ENCODE data around the gene USO1. TPM values are rescaled to one million over a fixed set of nuclear protein-coding genes. Genes with fewer than 3 reads are reported as not detected.

Gene USO1
- total RNA-seq, 1 donor from 2014 or later, result 114 TPM

GRCh38 chr4:75819121-75819520 lies 94.7 kb downstream of the USO1 start:
- Histone ChIP-seq H2AFZ (replicated peaks) (no peak overlapping the region), H4K20me1 (ENCODE audit: low read depth) (no peaks in the 10 kb centered on the region), H3K4me1 (no peaks in the 10 kb centered on the region), H3F3A (ENCODE audit: low read depth) (no peaks in the 10 kb centered on the region), H3K4me3 (no peak overlapping the region), H3K9ac (no peak overlapping the region), H3K27ac (no peak overlapping the region), H3K4me2 (no peak overlapping the region), H3K9me3 (ENCODE audit: low read depth) (no peaks in the 10 kb centered on the region), H3K36me3 (no peaks in the 10 kb centered on the region), H3K79me2 (ENCODE audit: low read depth) (no peaks in the 10 kb centered on the region), H3K27me3 (no peaks in the 10 kb centered on the region)
- H3K4me1 Mint-ChIP-seq, result no peaks in the 10 kb centered on the region
- H3K27ac Mint-ChIP-seq, result no peak overlapping the region
- peaks cover 14% of the 10 kb centered on the region for H3K36me3 Mint-ChIP-seq
- no peak for DNase-seq (ENCODE audit: low spot score)
- no peak for TF ChIP-seq EZH2phosphoT487 (IDR thresholded peaks at IDR 0.05)
- TF ChIP-seq EZH2 (IDR thresholded peaks at IDR 0.05), result no peak
- TF ChIP-seq, protein P1, sequence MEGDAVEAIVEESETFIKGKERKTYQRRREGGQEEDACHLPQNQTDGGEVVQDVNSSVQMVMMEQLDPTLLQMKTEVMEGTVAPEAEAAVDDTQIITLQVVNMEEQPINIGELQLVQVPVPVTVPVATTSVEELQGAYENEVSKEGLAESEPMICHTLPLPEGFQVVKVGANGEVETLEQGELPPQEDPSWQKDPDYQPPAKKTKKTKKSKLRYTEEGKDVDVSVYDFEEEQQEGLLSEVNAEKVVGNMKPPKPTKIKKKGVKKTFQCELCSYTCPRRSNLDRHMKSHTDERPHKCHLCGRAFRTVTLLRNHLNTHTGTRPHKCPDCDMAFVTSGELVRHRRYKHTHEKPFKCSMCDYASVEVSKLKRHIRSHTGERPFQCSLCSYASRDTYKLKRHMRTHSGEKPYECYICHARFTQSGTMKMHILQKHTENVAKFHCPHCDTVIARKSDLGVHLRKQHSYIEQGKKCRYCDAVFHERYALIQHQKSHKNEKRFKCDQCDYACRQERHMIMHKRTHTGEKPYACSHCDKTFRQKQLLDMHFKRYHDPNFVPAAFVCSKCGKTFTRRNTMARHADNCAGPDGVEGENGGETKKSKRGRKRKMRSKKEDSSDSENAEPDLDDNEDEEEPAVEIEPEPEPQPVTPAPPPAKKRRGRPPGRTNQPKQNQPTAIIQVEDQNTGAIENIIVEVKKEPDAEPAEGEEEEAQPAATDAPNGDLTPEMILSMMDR (IDR thresholded peaks at IDR 0.05), result no peak
- H3K4me3 Mint-ChIP-seq, result no peak overlapping the region
- H3K27me3 Mint-ChIP-seq (ENCODE audit: insufficient read depth, low read depth), result no peaks in the 10 kb centered on the region
- H3K9me3 Mint-ChIP-seq, result no peaks in the 10 kb centered on the region

- Histone ChIP-seq H3F3A (ENCODE audit: low read depth) (no peaks in the 10 kb centered on the region), H3K9ac (no peak overlapping the region), H4K20me1 (ENCODE audit: low read depth) (no peaks in the 10 kb centered on the region), H3K9me3 (ENCODE audit: low read depth) (no peaks in the 10 kb centered on the region), H3K4me2 (no peak overlapping the region), H2AFZ (replicated peaks) (no peak overlapping the region), H3K36me3 (no peaks in the 10 kb centered on the region), H3K4me3 (no peak overlapping the region), H3K4me1 (no peaks in the 10 kb centered on the region), H3K27ac (no peak overlapping the region), H3K79me2 (ENCODE audit: low read depth) (no peaks in the 10 kb centered on the region), H3K27me3 (no peaks in the 10 kb centered on the region)
- DNase-seq (ENCODE audit: low spot score), result no peak
- Mint-ChIP-seq H3K4me1 (no peaks in the 10 kb centered on the region), H3K27me3 (ENCODE audit: insufficient read depth, low read depth) (no peaks in the 10 kb centered on the region), H3K36me3 (peaks cover 7% of the 10 kb centered on the region), H3K4me3 (no peak overlapping the region), H3K27ac (no peak overlapping the region), H3K9me3 (no peaks in the 10 kb centered on the region)
- TF ChIP-seq EZH2phosphoT487 (IDR thresholded peaks at IDR 0.05) (no peak), EZH2 (IDR thresholded peaks at IDR 0.05) (no peak)
- TF ChIP-seq, protein P1 (IDR thresholded peaks at IDR 0.05), result no peak
These were observed 95.8 kb downstream of the USO1 start for GRCh38 chr4:75820197-75820596.

DNA sequence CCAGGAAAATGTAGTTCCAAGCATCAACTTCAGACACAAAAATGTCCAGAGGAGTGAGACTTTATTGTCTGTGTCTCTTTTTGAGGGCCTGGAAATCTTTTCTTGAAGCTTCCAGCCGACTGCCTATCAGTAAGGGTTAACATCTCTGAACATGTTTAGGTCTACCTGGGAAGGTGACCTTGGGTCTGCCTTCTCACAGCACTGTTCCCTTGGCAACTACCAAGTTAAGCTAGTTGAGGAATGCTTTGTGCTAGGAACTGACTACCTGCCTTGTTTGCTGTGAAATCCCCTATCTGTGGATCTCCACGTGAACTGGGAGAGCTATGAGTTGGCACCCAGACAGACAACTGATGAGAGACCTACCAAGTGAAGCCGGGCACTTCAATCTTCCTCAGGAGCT lies 96.3 kb downstream of the USO1 start:
- H3K9me3 ChIP-seq (ENCODE audit: low read depth), result no peaks in the 10 kb centered on the region
- no peak overlapping the region for H3K27ac Mint-ChIP-seq
- no peak for TF ChIP-seq EZH2phosphoT487 (IDR thresholded peaks at IDR 0.05)
- no peak for TF ChIP-seq EZH2 (IDR thresholded peaks at IDR 0.05)
- TF ChIP-seq, protein P1 (IDR thresholded peaks at IDR 0.05), result no peak

More for the DNA sequence above, 96.3 kb downstream of the USO1 start:
- Histone ChIP-seq H3K36me3 (no peaks in the 10 kb centered on the region), H3K4me1 (no peaks in the 10 kb centered on the region), H4K20me1 (ENCODE audit: low read depth) (no peaks in the 10 kb centered on the region), H3K4me3 (no peak overlapping the region), H3K4me2 (no peak overlapping the region), H3K27me3 (no peaks in the 10 kb centered on the region), H3F3A (ENCODE audit: low read depth) (no peaks in the 10 kb centered on the region), H3K9ac (no peak overlapping the region), H3K27ac (no peak overlapping the region), H2AFZ (replicated peaks) (no peak overlapping the region), H3K79me2 (ENCODE audit: low read depth) (no peaks in the 10 kb centered on the region)
- Mint-ChIP-seq H3K4me3 (no peak overlapping the region), H3K27me3 (ENCODE audit: insufficient read depth, low read depth) (no peaks in the 10 kb centered on the region), H3K36me3 (peaks cover 4% of the 10 kb centered on the region), H3K9me3 (no peaks in the 10 kb centered on the region), H3K4me1 (no peaks in the 10 kb centered on the region)
- no peak for DNase-seq (ENCODE audit: low spot score)

All from neural progenitor cell (in vitro differentiated cells).